GM19193 (cell line): ENCODE measurements around the gene LMAN1.

ENCODE experiments used
- POLR2A ChIP-seq: IDR thresholded peaks from 4 replicates; pipeline ENCODE4 v1.6.1; 2011; ENCODE audit not compliant: insufficient read depth, insufficient read length; ENCODE audit errors: extremely low read depth

The LMAN1 gene

GRCh38 chr18:59379772-59380522 is 20.9 kb upstream of the LMAN1 start:
- no peak for TF ChIP-seq POLR2A

DNA sequence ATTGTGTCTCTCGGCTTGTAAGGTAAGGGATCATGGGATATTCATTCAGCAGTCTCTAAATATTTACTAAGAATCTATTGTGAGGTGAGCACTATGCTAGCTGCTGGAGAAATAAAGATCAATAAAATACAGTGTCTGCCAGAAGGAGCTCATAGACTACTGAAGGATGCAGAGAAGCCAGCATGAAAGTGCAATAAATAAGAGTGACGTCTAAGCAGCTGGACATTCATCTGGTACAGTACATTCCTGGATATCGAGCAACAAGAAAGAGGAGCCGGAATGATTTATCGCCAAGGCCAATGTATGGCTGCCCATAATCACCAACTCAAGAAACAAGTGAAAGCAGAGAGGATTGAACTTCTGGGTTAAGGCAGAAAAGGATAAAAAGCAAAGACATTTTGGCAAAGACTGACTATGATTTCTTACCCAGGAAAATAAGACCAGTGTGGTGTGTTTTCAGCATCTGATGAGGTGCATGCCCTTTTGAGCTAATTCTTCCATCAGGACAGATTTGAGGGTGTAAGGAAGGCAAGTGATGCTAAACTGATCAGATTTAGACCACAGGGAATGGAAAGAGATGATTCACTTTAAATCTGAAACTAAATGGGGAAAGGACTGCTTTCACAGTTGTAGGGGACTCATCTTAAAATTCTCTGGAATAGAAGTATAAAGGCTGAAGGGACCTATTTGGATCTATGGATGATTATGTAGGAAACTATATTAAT is 18.7 kb upstream of the LMAN1 start:
- no peak for TF ChIP-seq POLR2A

GRCh38 chr18:59376351-59376935 is 17.4 kb upstream of the LMAN1 start:
- no peak for TF ChIP-seq POLR2A

- TF ChIP-seq POLR2A = no peak
These were observed 15.1 kb upstream of the LMAN1 start for GRCh38 chr18:59374128-59374527.

- TF ChIP-seq POLR2A = no peak
These were observed 13.9 kb upstream of the LMAN1 start for GRCh38 chr18:59372975-59373374.

DNA sequence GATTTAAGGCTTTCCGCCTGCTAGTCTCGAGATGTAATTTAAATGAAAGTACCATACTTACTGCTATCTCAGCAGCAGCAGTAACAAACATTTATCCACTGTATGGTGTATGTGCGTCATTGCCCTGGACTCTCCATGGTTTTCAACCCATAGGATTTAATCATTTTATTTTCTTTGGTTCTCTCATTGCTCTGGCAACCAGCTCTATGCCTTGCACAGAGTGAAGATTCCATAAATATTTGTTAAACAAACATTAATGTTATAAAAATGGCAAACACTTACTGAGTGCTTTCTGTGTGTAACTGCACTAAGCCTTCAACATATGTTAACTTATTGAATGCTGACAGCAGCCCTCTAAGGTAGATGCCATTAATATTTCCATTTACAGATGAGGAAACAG is 1.3 kb upstream of the LMAN1 start:
- no peak for TF ChIP-seq POLR2A

DNA sequence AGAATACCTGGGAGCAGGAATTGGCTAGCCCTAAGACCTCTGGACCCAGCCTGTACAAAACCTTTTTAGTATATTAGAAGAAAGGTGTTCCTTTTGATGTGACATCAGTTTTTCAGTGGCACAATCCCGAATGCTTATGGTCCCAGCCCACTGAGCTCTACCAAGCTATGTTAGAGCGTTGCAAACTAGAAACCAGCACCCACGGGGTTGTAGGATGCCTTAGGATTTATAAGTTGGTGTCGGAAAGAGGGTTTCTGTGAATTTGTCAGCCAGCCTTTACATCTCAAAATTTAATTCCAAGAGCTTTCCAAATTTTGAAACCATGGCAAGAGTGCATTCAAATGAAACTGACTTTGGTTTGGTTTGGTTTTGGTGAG is 499 bp upstream of the LMAN1 start:
- TF ChIP-seq POLR2A = no peak

- TF ChIP-seq POLR2A = no peak
These were observed 702 bp downstream of the LMAN1 start for GRCh38 chr18:59358414-59358711.

- TF ChIP-seq POLR2A = no peak
These were observed 1.1 kb downstream of the LMAN1 start for GRCh38 chr18:59357928-59358327.

DNA sequence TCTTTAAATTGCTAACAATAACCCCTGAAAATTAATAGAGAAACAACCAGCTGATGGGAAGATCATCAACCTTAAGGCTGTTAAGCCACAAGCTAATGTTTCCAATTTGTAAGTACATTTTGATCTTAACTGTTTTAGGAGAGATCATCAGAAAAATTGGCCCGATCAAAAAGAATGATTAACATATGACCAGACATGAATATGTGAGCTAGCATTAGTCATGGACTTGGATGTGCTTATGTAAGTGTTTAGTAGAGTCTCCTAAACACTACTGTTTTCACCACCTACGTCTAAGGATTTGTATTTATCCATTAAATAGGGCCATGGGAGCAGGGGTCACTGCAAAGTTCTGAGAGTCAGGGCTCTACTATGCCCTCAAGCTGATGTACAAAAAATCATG is 4.3 kb downstream of the LMAN1 start:
- TF ChIP-seq POLR2A = no peak

DNA sequence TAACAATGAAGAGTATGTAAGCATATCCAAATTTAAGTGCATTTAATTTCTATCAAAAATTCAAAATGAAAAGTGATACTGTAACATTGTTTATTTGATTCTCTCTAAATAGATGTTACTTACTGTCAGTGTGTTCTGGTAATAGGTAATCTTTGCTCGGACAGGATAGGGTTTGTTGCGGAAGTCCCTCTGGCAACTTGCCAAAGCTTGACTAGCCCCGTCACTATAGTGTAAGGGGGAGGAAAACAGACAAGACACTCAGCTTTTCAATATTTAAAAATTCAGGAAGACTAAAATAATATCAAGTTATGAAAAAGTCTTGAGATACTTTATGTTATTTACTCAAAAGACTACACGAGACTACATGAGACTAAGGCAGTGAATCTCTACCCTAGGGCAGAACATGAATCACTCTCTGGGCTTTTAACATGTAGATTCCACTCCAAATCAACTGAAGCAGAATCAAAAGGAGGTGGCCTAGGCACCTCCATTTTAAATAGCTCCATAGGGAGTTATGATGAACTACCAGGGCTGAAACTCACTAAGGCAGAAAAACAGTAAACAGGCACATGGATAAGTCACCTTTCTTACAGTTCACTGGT is 5.9 kb downstream of the LMAN1 start:
- TF ChIP-seq POLR2A = no peak

DNA sequence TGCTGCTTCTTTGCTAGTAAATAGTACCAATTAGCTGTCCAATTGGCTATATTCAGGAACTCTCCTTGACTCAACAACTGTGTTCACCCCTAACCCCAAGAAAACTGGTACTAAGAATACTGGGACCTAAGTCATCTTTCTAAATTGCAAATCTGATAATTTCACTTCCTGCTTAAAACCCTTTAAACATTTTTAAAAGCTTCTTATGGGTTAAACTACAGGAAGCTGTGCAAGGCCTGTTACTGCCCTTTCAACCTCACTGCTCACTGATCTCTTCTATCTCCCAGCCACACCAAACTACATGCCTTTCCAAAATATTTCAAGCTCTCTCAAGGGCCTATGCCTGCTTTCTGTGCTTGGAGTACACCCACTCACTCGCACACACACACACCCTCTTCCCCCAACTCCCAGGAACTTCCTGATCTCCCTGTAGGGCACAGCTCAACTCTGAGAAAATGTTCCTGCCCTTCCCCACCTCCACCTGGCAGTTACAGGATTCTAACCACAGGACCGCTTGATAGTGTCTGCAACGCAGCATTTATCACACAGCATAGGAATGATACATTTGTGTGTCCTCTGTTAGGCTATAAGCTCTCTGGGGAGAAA is 6.7 kb downstream of the LMAN1 start:
- TF ChIP-seq POLR2A = no peak

DNA sequence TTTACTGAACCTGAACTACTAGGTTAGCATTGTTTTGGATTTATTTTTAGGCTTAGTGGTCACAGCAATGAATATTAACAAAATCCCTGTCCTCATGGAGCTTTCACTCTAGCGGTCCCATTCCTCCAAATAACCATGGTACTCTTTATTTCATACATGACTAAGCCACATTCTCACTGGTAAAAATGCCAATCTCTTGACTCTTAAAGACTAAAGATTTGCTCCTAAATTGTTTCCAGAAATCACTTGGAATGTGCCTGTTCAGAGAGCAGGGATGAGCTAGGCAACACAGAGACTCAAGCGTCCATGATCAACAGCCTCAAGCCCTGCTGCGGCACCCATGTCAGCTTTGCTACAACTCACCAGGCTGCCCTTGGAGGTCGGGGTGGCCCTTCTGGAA is 13.5 kb downstream of the LMAN1 start:
- no peak for TF ChIP-seq POLR2A

DNA sequence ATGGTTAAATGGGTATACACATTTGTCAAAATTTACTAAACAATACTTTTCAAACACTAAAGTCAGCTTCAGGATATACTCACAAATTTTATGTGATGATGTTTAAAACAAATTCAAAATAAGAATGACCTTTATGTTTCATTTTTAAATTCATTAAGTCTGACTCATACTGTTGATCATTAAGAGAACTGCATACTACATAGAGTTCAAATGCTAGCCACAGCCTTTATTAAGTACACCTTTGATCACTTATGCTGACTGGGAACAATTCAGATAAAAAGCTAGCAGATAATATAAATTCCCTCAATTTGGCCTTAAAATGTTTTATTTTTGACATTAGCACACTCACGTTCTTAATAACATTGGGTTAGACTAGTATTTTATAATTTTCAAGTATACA is 14.1 kb downstream of the LMAN1 start:
- TF ChIP-seq POLR2A = no peak

- no peak for TF ChIP-seq POLR2A
These were observed 15.1 kb downstream of the LMAN1 start for GRCh38 chr18:59343926-59344325.

DNA sequence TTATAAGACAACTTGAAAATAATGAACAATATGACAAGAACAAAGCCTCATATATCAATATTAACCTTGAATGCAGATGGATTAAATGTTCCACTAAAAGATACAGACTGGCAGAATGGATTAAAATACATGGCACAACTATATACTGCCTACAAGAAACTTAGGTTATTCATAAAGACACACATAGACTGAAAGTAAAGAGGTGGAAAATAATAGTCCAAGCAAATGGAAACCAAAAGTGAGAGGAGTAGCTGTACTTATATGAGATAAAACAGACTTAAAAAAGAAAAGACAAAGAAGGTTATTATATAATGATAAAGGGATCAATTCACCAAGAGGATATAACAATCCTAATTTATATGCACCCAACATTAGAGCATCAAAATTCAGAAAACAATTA is 18.2 kb downstream of the LMAN1 start:
- no peak for TF ChIP-seq POLR2A

GRCh38 chr18:59340312-59340711 is 18.8 kb downstream of the LMAN1 start:
- no peak for TF ChIP-seq POLR2A
